GM19238 (cell line): Measurements from ENCODE around the gene TSKU.
"Not testable (repeated sequence)": the region's sequence is repeated elsewhere in the genome, so short reads cannot be mapped to it uniquely, and the experiment has no call there.

Experiments used
- DNase-seq: peaks from one replicate; pipeline ENCODE4 v3.0.0; 2011; ENCODE audit warnings: low spot score; ENCODE audit not compliant: insufficient read length

TSKU gene

GRCh38 chr11:76787911-76788596 is 4.9 kb downstream of the TSKU start:
- DNase-seq = no peak

- no peak for DNase-seq
Measured at GRCh38 chr11:76788661-76789442, 5.7 kb downstream of the TSKU start.

- DNase-seq = no peak
Measured at GRCh38 chr11:76789443-76789719, 6.2 kb downstream of the TSKU start.

- DNase-seq = no peak
Measured at GRCh38 chr11:76790251-76790650, 7.1 kb downstream of the TSKU start.

GRCh38 chr11:76791002-76791770 is 8.0 kb downstream of the TSKU start:
- DNase-seq = not testable (repeated sequence)

- DNase-seq = no peak
Measured at GRCh38 chr11:76791861-76792260, 8.7 kb downstream of the TSKU start.

GRCh38 chr11:76792505-76793264 is 9.5 kb downstream of the TSKU start:
- no peak for DNase-seq

GRCh38 chr11:76793391-76794291 is 10.5 kb downstream of the TSKU start:
- DNase-seq = no peak

- no peak for DNase-seq
Measured at GRCh38 chr11:76794371-76795289, 11.5 kb downstream of the TSKU start.

GRCh38 chr11:76795290-76795935 is 12.3 kb downstream of the TSKU start:
- DNase-seq = no peak

GRCh38 chr11:76795936-76796441 is 12.8 kb downstream of the TSKU start:
- DNase-seq = no peak

GRCh38 chr11:76796511-76797198 is 13.5 kb downstream of the TSKU start:
- DNase-seq = no peak

- no peak for DNase-seq
Measured at GRCh38 chr11:76797341-76798201, 14.4 kb downstream of the TSKU start.

GRCh38 chr11:76798202-76798581 is 15.0 kb downstream of the TSKU start:
- no peak for DNase-seq

- no peak for DNase-seq
Measured at GRCh38 chr11:76798671-76799065, 15.5 kb downstream of the TSKU start.

GRCh38 chr11:76799066-76799804 is 16.1 kb downstream of the TSKU start:
- peak; percentile 85 for DNase-seq
